ENCODE results near the gene P3H4.
"Not testable (repeated sequence)": the region's sequence is repeated elsewhere in the genome, so short reads cannot be mapped to it uniquely, and the experiment has no call there.

The P3H4 gene

GRCh38 chr17:41811549-41812380 is at the start of gene P3H4:
Gene P3H4, minus strand, starts transcription at chr17:41811949. Its CDS starts 34 bp downstream, at chr17:41811915.
- DNase-seq (ENCODE audit: low read depth) = peak; percentile 43

GRCh38 chr17:41860254-41860931 is 48.6 kb upstream of the P3H4 start:
- DNase-seq (ENCODE audit: low read depth) = no peak

- not testable (repeated sequence) for DNase-seq (ENCODE audit: low read depth)
Observed at GRCh38 chr17:41851382-41851781, 39.6 kb upstream of the P3H4 start.

GRCh38 chr17:41849251-41849990 is 37.7 kb upstream of the P3H4 start:
- DNase-seq (ENCODE audit: low read depth) = no peak

GRCh38 chr17:41848788-41849187 is 37.0 kb upstream of the P3H4 start:
- no peak for DNase-seq (ENCODE audit: low read depth)

- no peak for DNase-seq (ENCODE audit: low read depth)
Observed at GRCh38 chr17:41844971-41845370, 33.2 kb upstream of the P3H4 start.

- DNase-seq (ENCODE audit: low read depth) = not testable (repeated sequence)
Observed at GRCh38 chr17:41840781-41841180, 29.0 kb upstream of the P3H4 start.

GRCh38 chr17:41839448-41839847 is 27.7 kb upstream of the P3H4 start:
- not testable (repeated sequence) for DNase-seq (ENCODE audit: low read depth)

GRCh38 chr17:41837761-41838538 is 26.2 kb upstream of the P3H4 start, which contains the start of gene KLHL10:
Gene KLHL10, plus strand, starts transcription at chr17:41837825. Its CDS starts 108 bp downstream, at chr17:41837933.
- DNase-seq (ENCODE audit: low read depth) = no peak

GRCh38 chr17:41836550-41837196 is 24.9 kb upstream of the P3H4 start:
- no peak for DNase-seq (ENCODE audit: low read depth)

GRCh38 chr17:41835800-41836549 is 24.2 kb upstream of the P3H4 start, which contains the start of gene NT5C3B:
Gene NT5C3B, minus strand, starts transcription at chr17:41836232. Its CDS starts 39 bp downstream, at chr17:41836193.
- DNase-seq (ENCODE audit: low read depth) = peak; percentile 22

- DNase-seq (ENCODE audit: low read depth) = no peak
Observed at GRCh38 chr17:41835214-41835799, 23.6 kb upstream of the P3H4 start.

GRCh38 chr17:41829961-41830360 is 18.2 kb upstream of the P3H4 start:
- DNase-seq (ENCODE audit: low read depth) = not testable (repeated sequence)

- no peak for DNase-seq (ENCODE audit: low read depth)
Observed at GRCh38 chr17:41825175-41825845, 13.6 kb upstream of the P3H4 start.

- DNase-seq (ENCODE audit: low read depth) = no peak
Observed at GRCh38 chr17:41824086-41824485, 12.3 kb upstream of the P3H4 start.

- DNase-seq (ENCODE audit: low read depth) = no peak
Observed at GRCh38 chr17:41823580-41823979, 11.8 kb upstream of the P3H4 start.

- DNase-seq (ENCODE audit: low read depth) = no peak
Observed at GRCh38 chr17:41823141-41823524, 11.4 kb upstream of the P3H4 start.

- DNase-seq (ENCODE audit: low read depth) = no peak
Observed at GRCh38 chr17:41822216-41823140, 10.7 kb upstream of the P3H4 start.

Measured in stimulated activated CD8-positive, alpha-beta memory T cell treated with anti-CD3 and anti-CD28 coated beads, Interleukin-15, amount 100 ng/mL, for 1 hour (primary cell).